ENCODE measurements around the gene C1orf21. TPM values are rescaled to one million over a fixed set of nuclear protein-coding genes. Genes with fewer than 3 reads are reported as not detected.

Gene C1orf21
- polyA plus RNA-seq, 1 donor (not counting 4 experiments of a cell fraction or from before 2014, with no cell fraction given), result 44.3 TPM

GRCh38 chr1:184517130-184517529 lies 130.3 kb downstream of the C1orf21 start:
- no peak for TF ChIP-seq EZH2 (IDR thresholded peaks at IDR 0.05; ENCODE audit: low read length)
- no peak for TF ChIP-seq CTCF (optimal IDR thresholded peaks at IDR 0.05 in 1 of 3, IDR thresholded peaks at IDR 0.05 in 1 of 3, conservative IDR thresholded peaks at IDR 0.05 in 1 of 3; ENCODE audit: extremely low read depth in 1 of 3, insufficient read depth in 2 of 3, low read length in 3 of 3)
- FAIRE-seq (no peak), DNase-seq (ENCODE audit: low read depth, low spot score) (no peak)
- Histone ChIP-seq H3K27me3 (ENCODE audit: control insufficient read depth, extremely low read depth, insufficient read depth, low read length) (no peaks in the 10 kb centered on the region), H3K4me3 (ENCODE audit: control insufficient read depth in 2 of 3, extremely low read depth in 1 of 3, insufficient read depth in 2 of 3, low read depth in 1 of 3, low read length in 3 of 3) (no peak overlapping the region), H3K4me2 (ENCODE audit: control insufficient read depth, extremely low read depth, insufficient read depth, low read depth, low read length) (no peak overlapping the region), H3K9ac (ENCODE audit: control insufficient read depth, extremely low read depth, insufficient read depth, low read length) (no peak overlapping the region), H3K4me1 (ENCODE audit: control insufficient read depth, extremely low read depth, insufficient read depth, low read length) (peaks cover 14% of the 10 kb centered on the region), H3K9me1 (ENCODE audit: control insufficient read depth, extremely low read depth, insufficient read depth, low read length) (no peaks in the 10 kb centered on the region), H3K79me2 (ENCODE audit: control insufficient read depth, insufficient read depth, low read length) (no peaks in the 10 kb centered on the region), H3K27ac (ENCODE audit: control insufficient read depth, insufficient read depth, low read length) (no peak overlapping the region), H4K20me1 (ENCODE audit: control insufficient read depth, extremely low read depth, insufficient read depth, low read length) (no peaks in the 10 kb centered on the region), H3K9me3 (ENCODE audit: control insufficient read depth, low read depth, low read length) (no peaks in the 10 kb centered on the region), H3K36me3 (ENCODE audit: control insufficient read depth in 2 of 2, extremely low read depth in 1 of 2, insufficient read depth in 2 of 2, low read length in 2 of 2) (no peaks in the 10 kb centered on the region), H2AFZ (ENCODE audit: control insufficient read depth, low read length) (no peak overlapping the region)
- dilution Hi-C loops (cut with MboI; ENCODE audit: extremely low pct_ligation_motif_present, low sequenced_read_pairs), result no loop called here

GRCh38 chr1:184518736-184519357 lies 132.0 kb downstream of the C1orf21 start:
- TF ChIP-seq EZH2 (IDR thresholded peaks at IDR 0.05; ENCODE audit: low read length) (no peak), CTCF (optimal IDR thresholded peaks at IDR 0.05 in 1 of 3, IDR thresholded peaks at IDR 0.05 in 1 of 3, conservative IDR thresholded peaks at IDR 0.05 in 1 of 3; ENCODE audit: extremely low read depth in 1 of 3, insufficient read depth in 2 of 3, low read length in 3 of 3) (no peak)
- no peak for FAIRE-seq
- dilution Hi-C loops (cut with MboI; ENCODE audit: extremely low pct_ligation_motif_present, low sequenced_read_pairs), result no loop called here

More at GRCh38 chr1:184518736-184519357, 132.0 kb downstream of the C1orf21 start:
- no peaks in the 10 kb centered on the region for H3K36me3 ChIP-seq (ENCODE audit: control insufficient read depth in 2 of 2, extremely low read depth in 1 of 2, insufficient read depth in 2 of 2, low read length in 2 of 2)
- H3K4me3 ChIP-seq (ENCODE audit: control insufficient read depth in 2 of 3, extremely low read depth in 1 of 3, insufficient read depth in 2 of 3, low read depth in 1 of 3, low read length in 3 of 3), result no peak overlapping the region
- H3K4me2 ChIP-seq (ENCODE audit: control insufficient read depth, extremely low read depth, insufficient read depth, low read depth, low read length), result no peak overlapping the region
- no peak overlapping the region for H3K9ac ChIP-seq (ENCODE audit: control insufficient read depth, extremely low read depth, insufficient read depth, low read length)
- DNase-seq (ENCODE audit: low read depth, low spot score), result no peak
- H3K4me1 ChIP-seq (ENCODE audit: control insufficient read depth, extremely low read depth, insufficient read depth, low read length), result peaks cover 9% of the 10 kb centered on the region
- no peaks in the 10 kb centered on the region for H3K9me3 ChIP-seq (ENCODE audit: control insufficient read depth, low read depth, low read length)
- H3K9me1 ChIP-seq (ENCODE audit: control insufficient read depth, extremely low read depth, insufficient read depth, low read length), result no peaks in the 10 kb centered on the region
- H3K79me2 ChIP-seq (ENCODE audit: control insufficient read depth, insufficient read depth, low read length), result no peaks in the 10 kb centered on the region
- H4K20me1 ChIP-seq (ENCODE audit: control insufficient read depth, extremely low read depth, insufficient read depth, low read length), result no peaks in the 10 kb centered on the region
- no peak overlapping the region for H2AFZ ChIP-seq (ENCODE audit: control insufficient read depth, low read length)
- no peak overlapping the region for H3K27ac ChIP-seq (ENCODE audit: control insufficient read depth, insufficient read depth, low read length)
- no peaks in the 10 kb centered on the region for H3K27me3 ChIP-seq (ENCODE audit: control insufficient read depth, extremely low read depth, insufficient read depth, low read length)
